CD4-positive, alpha-beta memory T cell (primary cell): ENCODE data around the gene KDM7A. TPM values are rescaled to one million over a fixed set of nuclear protein-coding genes. Genes with fewer than 3 reads are reported as not detected.
"Not testable (repeated sequence)": the region's sequence is repeated elsewhere in the genome, so short reads cannot be mapped to it uniquely, and the experiment has no call there.

Experiments used
- CTCF ChIA-PET: fragments of 350-600 bp; sonication (Branson Sonifier 250); formaldehyde crosslinking; loops from one replicate; lab custom pipeline; 2021; ENCODE audit warnings: inconsistent platforms; ENCODE audit not compliant: partially characterized antibody; lab: Charles Lee
- POLR2A ChIA-PET: fragments of 350-600 bp; sonication (Branson Sonifier 250); formaldehyde crosslinking; loops from one replicate; lab custom pipeline; 2021; ENCODE audit not compliant: partially characterized antibody; lab: Charles Lee
- DNase-seq, 5 donors: peaks; one replicate each; pipeline versions ENCODE4 v3.0.0 to v3.0.0-alpha.2; 2020 to 2022; ENCODE audit warnings: mixed read lengths in 1 of 5
- H3K27ac ChIP-seq: one replicate; pipeline ENCODE4 v1.7.0; 2013; ENCODE audit warnings: low read depth, low read length
- H3K27me3 ChIP-seq: 2 replicates; pipeline ENCODE4 v1.7.0; 2013; ENCODE audit warnings: mild to moderate bottlenecking, low read length, moderate library complexity; ENCODE audit not compliant: insufficient read depth
- H3K36me3 ChIP-seq: 2 replicates; pipeline ENCODE4 v1.7.0; 2013; ENCODE audit warnings: mild to moderate bottlenecking, low read length, moderate library complexity; ENCODE audit not compliant: insufficient read depth
- H3K4me1 ChIP-seq: 2 replicates; pipeline ENCODE4 v1.7.0; 2013; ENCODE audit warnings: mild to moderate bottlenecking, low read length, moderate library complexity; ENCODE audit not compliant: insufficient read depth
- H3K4me3 ChIP-seq, 2 donors: one replicate each; pipeline ENCODE4 v1.7.0; 2013; ENCODE audit warnings: low read length in 2 of 2, mild to moderate bottlenecking in 1 of 2
- H3K9me3 ChIP-seq, 2 donors: one replicate each; pipeline ENCODE4 v1.7.0; 2013; ENCODE audit warnings: low read length in 2 of 2, control low read depth in 1 of 2; ENCODE audit not compliant: control insufficient read depth in 1 of 2
- H3K27ac Mint-ChIP-seq, 7 donors: one replicate each; pipeline ENCODE4 v1.8.0; 2020 to 2021; ENCODE audit warnings: mixed read lengths in 7 of 7, mild to moderate bottlenecking in 6 of 7, inconsistent platforms in 3 of 7, moderate library complexity in 3 of 7
- H3K27me3 Mint-ChIP-seq, 2 donors: one replicate each; pipeline ENCODE4 v1.8.0; 2020 to 2021; ENCODE audit warnings: mixed read lengths in 2 of 2
- H3K36me3 Mint-ChIP-seq, 2 donors: one replicate each; pipeline ENCODE4 v1.8.0; 2020 to 2021; ENCODE audit warnings: mixed read lengths in 2 of 2, inconsistent platforms in 1 of 2, mild to moderate bottlenecking in 1 of 2
- H3K4me1 Mint-ChIP-seq, 4 donors: one replicate each; pipeline ENCODE4 v1.8.0; 2020 to 2021; ENCODE audit warnings: mixed read lengths in 4 of 4, mild to moderate bottlenecking in 1 of 4
- H3K4me3 Mint-ChIP-seq, 8 donors: one replicate each; pipeline ENCODE4 v1.8.0; 2020 to 2021; ENCODE audit warnings: mixed read lengths in 8 of 8, mild to moderate bottlenecking in 7 of 8, moderate library complexity in 6 of 8, inconsistent platforms in 3 of 8
- H3K9me3 Mint-ChIP-seq, 8 donors: one replicate each; pipeline ENCODE4 v1.8.0; 2020 to 2021; ENCODE audit warnings: mixed read lengths in 8 of 8, mild to moderate bottlenecking in 5 of 8, inconsistent platforms in 3 of 8, moderate library complexity in 1 of 8
- intact Hi-C: fragments of 100-400 bp; cut with micrococcal nuclease; formaldehyde crosslinking; loops from one replicate; pipeline ENCODE4 v1.15.1; 2023
- polyA plus RNA-seq, 2 donors: library from polyadenylated mRNA; unstranded; fragments of 300-500 nt; fragmentation: Illumina TruSeq; gene quantifications; one replicate each; pipeline ENCODE4 v1.2.3, GENCODE V29; 2021
- total RNA-seq, 2 experiments: library from RNA; stranded (reverse); gene quantifications; one replicate each; pipeline ENCODE4 v1.2.3, GENCODE V29; 2021

The KDM7A gene
- total and polyA plus RNA-seq, 4 experiments from 2014 or later = 3.3 to 45.9 (median 23.6) TPM

DNA sequence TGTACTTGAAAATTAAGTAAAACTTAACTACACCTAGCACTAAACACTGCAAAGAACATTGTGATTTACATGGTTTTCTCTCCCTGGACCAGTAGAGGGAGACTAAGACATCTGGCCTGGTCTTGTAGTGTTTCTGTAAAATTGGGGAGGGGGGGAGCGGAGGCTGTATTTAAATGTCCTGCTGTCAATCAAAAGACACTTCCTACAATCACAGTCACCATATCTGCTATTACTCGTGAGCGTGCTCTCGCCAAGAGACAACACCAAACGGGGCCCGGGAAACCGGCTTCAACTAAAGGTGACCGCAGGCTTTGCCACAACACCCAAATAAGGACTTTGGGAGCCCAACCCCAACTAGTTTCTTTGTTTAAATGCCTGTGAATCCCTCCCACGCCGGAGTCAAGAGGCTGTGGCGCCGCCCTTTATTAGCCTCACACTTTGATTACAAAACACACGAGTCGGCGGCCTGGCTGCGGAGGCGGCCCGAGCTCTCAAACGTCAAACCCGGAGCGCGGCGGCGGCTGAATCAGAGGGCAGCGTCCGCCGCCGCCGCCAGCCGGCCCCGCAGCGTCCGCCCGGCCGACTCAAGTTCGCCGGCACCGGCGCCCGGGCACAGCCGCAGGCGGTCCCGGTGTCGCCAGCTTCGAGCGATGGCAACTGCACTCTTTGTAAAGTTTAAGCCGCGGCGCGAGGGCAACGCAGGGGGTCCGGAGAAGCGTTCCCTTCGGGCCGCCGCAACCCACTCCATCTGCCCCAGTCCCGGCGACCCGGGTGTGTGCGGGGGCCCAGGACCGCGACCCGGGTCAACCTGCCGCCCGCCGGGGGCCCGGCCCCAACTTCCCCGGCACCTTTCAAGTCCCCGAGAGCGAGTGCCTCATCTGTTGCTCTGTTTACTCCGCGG is 1.3 kb downstream of the KDM7A start:
- Mint-ChIP-seq H3K4me1 (peaks cover 29 to 56% (median 45%) of the 10 kb centered on the region in 4 donors), H3K27ac (peak overlapping the region; percentile 82 to 98 (median 94)), H3K9me3 (peaks cover 0 to 2% (median 0%) of the 10 kb centered on the region in 8 donors), H3K4me3 (peak overlapping the region; percentile 82 to 92 (median 90)), H3K36me3 (peaks cover 0 to 16% of the 10 kb centered on the region in 2 donors), H3K27me3 (no peaks in the 10 kb centered on the region)
- POLR2A ChIA-PET = interaction anchor here (0.6 to 5.4 kb wide), 29 partner anchors 14 to 840 kb away, joined by 3 to 269 read pairs (median 4); partner anchors contain the start of genes ADCK2, LUC7L2, MRPS33 and PARP12
- Histone ChIP-seq H3K4me1 (peaks cover 41% of the 10 kb centered on the region), H3K27ac (peak overlapping the region; percentile 85), H3K36me3 (no peaks in the 10 kb centered on the region), H3K4me3 (peak overlapping the region in 1 of 2 donors; percentile 60), H3K27me3 (no peaks in the 10 kb centered on the region), H3K9me3 (no peaks in the 10 kb centered on the region)
- CTCF ChIA-PET = interaction anchor here (0.8 to 3.9 kb wide), 5 partner anchors 49 to 129 kb away, joined by 3 to 29 read pairs (median 4); no protein-coding TSS in a partner anchor
- DNase-seq = peak; percentile 91 to 98 (median 95)
- intact Hi-C loops = loop anchor here (1.0 to 10.0 kb wide), 14 partner anchors 54 to 1081 kb away; partner anchors contain the start of genes MKRN1, MRPS33, NDUFB2 and PARP12

DNA sequence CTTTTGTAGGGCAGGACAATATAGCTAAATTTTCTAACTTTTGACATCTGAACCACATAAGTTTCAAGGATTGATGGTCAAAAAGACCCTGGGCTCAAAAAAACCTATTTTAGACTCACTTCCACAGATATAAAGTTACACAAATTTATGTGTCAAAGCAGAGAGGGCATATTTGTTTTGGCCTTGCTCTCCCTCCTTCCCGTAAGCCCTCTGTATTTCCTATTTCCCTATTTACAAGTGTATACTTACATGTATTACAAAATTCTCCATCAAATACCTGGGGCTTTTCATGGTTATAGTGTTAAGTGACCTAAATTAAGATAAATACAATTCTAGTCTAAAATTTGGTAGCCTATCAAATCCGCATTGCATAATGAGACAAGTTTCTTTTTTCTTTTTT is 2.6 kb downstream of the KDM7A start:
- Histone ChIP-seq H3K4me3 (no peak overlapping the region), H3K27ac (no peak overlapping the region), H3K27me3 (no peaks in the 10 kb centered on the region), H3K36me3 (no peaks in the 10 kb centered on the region), H3K9me3 (no peaks in the 10 kb centered on the region), H3K4me1 (peaks cover 50% of the 10 kb centered on the region)
- Mint-ChIP-seq H3K36me3 (peaks cover 0 to 16% of the 10 kb centered on the region in 2 donors), H3K27ac (peak overlapping the region in 2 of 7 donors; percentile 82 to 90), H3K27me3 (no peaks in the 10 kb centered on the region), H3K9me3 (peaks cover 0 to 2% (median 0%) of the 10 kb centered on the region in 8 donors), H3K4me1 (peaks cover 37 to 64% (median 50%) of the 10 kb centered on the region in 4 donors), H3K4me3 (peak overlapping the region in 3 of 8 donors; percentile 2 to 87 (median 85))
- ChIA-PET POLR2A (interaction anchor here (0.9 to 5.4 kb wide), 2 partner anchors 17 to 53 kb away, joined by 3 to 269 read pairs; no protein-coding TSS in a partner anchor), CTCF (interaction anchor here (0.7 to 1.5 kb wide), 2 partner anchors 130 to 585 kb away, joined by 3 to 7 read pairs; no protein-coding TSS in a partner anchor)
- no peak for DNase-seq
- intact Hi-C loops = loop anchor here (2.0 to 10.0 kb wide), 3 partner anchors 111 to 1079 kb away; partner anchors contain the start of gene PARP12

DNA sequence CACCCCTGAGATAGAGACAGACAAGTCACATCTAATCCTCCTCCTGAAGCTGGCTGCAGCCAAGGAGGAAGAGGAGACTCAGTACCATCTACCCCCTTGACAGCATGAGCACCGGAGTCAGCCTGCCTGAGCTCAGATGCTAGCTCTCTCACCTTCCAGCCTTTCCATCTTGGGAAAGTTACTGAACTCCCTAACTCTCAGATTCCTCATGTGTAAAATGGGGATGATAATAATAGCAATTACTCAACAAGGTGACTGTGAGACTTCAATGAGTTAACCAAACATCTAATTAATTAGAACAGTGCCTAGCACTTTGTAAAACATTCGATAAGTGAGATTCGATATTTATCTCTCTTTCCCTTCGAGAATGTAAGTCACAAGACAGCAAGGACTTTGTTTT is 6.4 kb downstream of the KDM7A start:
- CTCF ChIA-PET = interaction anchor here (1.1 to 1.6 kb wide), 2 partner anchors 134 to 156 kb away, joined by 3 to 5 read pairs; no protein-coding TSS in a partner anchor
- POLR2A ChIA-PET = no interaction called here

DNA sequence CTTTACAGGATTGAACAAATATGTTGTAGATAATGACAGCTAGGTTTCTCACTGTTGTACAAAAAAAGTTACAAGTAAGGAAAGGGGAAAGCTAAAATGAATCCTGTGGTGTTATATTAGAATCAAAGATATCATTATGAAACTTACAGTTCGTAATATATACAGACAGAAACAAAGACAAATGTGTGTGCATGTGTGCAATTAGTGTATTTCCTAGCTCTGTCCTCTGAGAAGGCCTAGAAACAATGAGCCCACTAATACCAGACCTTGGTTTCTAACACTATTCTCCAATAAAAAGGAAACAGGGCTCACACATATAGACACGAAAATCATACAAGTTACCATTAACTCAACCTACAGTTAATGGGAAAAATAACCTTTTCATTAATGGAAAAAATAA is 8.0 kb downstream of the KDM7A start:
- Histone ChIP-seq H3K27ac (no peak overlapping the region), H3K36me3 (no peaks in the 10 kb centered on the region), H3K4me1 (peaks cover 70% of the 10 kb centered on the region), H3K27me3 (no peaks in the 10 kb centered on the region), H3K9me3 (no peaks in the 10 kb centered on the region), H3K4me3 (no peak overlapping the region)
- ChIA-PET POLR2A (interaction anchor here (1.2 kb wide), 1 partner anchor 9 kb away, joined by 5 read pairs; no protein-coding TSS in a partner anchor), CTCF (interaction anchor here (0.7 to 1.4 kb wide), 3 partner anchors 12 to 523 kb away, joined by 3 read pairs; no protein-coding TSS in a partner anchor)
- H3K9me3 Mint-ChIP-seq = no peaks in the 10 kb centered on the region
- peaks cover 0 to 7% of the 10 kb centered on the region in 2 donors for H3K36me3 Mint-ChIP-seq
- no peak for DNase-seq
- no peaks in the 10 kb centered on the region for H3K27me3 Mint-ChIP-seq
- H3K4me3 Mint-ChIP-seq = peak overlapping the region in 3 of 8 donors; percentile 15 to 51 (median 29)
- intact Hi-C loops = loop anchor here (5.0 kb wide), 1 partner anchor 42 kb away; no protein-coding TSS in a partner anchor
- H3K4me1 Mint-ChIP-seq = peaks cover 45 to 81% (median 64%) of the 10 kb centered on the region in 4 donors
- peak overlapping the region in 1 of 7 donors; percentile 4 for H3K27ac Mint-ChIP-seq

More for the DNA sequence above, 6.4 kb downstream of the KDM7A start:
- Mint-ChIP-seq H3K4me3 (peak overlapping the region in 4 of 8 donors; percentile 1 to 58 (median 22)), H3K4me1 (peaks cover 46 to 74% (median 62%) of the 10 kb centered on the region in 4 donors), H3K36me3 (peaks cover 0 to 9% of the 10 kb centered on the region in 2 donors), H3K27me3 (no peaks in the 10 kb centered on the region), H3K9me3 (no peaks in the 10 kb centered on the region), H3K27ac (no peak overlapping the region)
- Histone ChIP-seq H3K4me3 (no peak overlapping the region), H3K36me3 (no peaks in the 10 kb centered on the region), H3K4me1 (peaks cover 67% of the 10 kb centered on the region), H3K9me3 (no peaks in the 10 kb centered on the region), H3K27ac (no peak overlapping the region), H3K27me3 (no peaks in the 10 kb centered on the region)
- intact Hi-C loops = loop anchor here (10.0 kb wide), 1 partner anchor 1076 kb away; no protein-coding TSS in a partner anchor
- no peak for DNase-seq

DNA sequence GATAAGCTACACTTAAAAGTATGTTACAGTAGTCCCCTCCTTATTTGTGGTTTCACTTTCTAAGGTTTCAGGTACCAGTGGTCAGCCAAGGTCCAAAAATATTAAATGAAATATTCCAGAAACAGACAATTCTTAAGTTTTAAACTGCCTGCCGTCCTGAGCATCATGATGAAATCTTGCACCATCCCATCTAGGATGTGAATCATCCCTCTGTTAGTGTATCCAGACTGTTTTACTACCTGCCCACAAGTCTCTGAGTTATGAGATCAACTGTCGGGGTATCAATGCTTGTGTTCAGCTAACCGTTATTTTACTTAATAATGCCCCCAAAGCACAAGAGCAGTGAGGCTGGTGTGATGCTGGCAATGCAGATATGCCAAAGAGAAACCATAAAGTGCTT is 11.4 kb downstream of the KDM7A start:
- Mint-ChIP-seq H3K4me3 (peak overlapping the region in 4 of 8 donors; percentile 5 to 59 (median 22)), H3K9me3 (no peaks in the 10 kb centered on the region), H3K27ac (peak overlapping the region in 2 of 7 donors; percentile 38 to 59), H3K4me1 (peaks cover 46 to 74% (median 59%) of the 10 kb centered on the region in 4 donors), H3K27me3 (no peaks in the 10 kb centered on the region), H3K36me3 (peaks cover 1 to 4% of the 10 kb centered on the region in 2 donors)
- Histone ChIP-seq H3K4me1 (peaks cover 70% of the 10 kb centered on the region), H3K36me3 (no peaks in the 10 kb centered on the region), H3K27ac (no peak overlapping the region), H3K27me3 (no peaks in the 10 kb centered on the region), H3K4me3 (no peak overlapping the region), H3K9me3 (no peaks in the 10 kb centered on the region)
- ChIA-PET POLR2A (no interaction called here), CTCF (interaction anchor here (0.6 kb wide), 1 partner anchor 13 kb away, joined by 3 read pairs; no protein-coding TSS in a partner anchor)
- no peak for DNase-seq
- intact Hi-C loops = loop anchor here (5.0 kb wide), 1 partner anchor 38 kb away; no protein-coding TSS in a partner anchor

DNA sequence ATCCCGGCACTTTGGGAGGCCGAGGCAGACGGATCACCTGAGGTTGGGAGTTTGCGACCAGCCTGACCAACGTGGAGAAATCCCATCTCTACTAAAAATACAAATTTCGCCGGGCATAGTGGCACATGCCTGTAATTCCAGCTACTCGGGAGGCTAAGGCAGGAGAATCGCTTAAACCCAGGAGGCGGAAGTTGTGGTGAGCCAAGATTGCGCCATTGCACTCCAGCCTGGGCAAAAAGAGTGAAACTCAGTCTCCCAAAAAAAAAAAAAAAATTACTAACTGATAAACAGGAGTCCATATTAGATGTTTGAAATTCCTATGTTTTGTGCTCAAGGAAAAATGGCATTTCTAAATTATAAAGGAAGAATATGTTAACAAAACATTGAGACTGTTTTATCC is 14.7 kb downstream of the KDM7A start:
- H3K27ac Mint-ChIP-seq = not testable (repeated sequence)
- ChIA-PET POLR2A (interaction anchor here (1.0 kb wide), 1 partner anchor 70 kb away, joined by 3 read pairs; no protein-coding TSS in a partner anchor), CTCF (interaction anchor here (0.7 kb wide), 1 partner anchor 14 kb away, joined by 3 read pairs; no protein-coding TSS in a partner anchor)

More for the DNA sequence above, 14.7 kb downstream of the KDM7A start:
- peaks cover 53% of the 10 kb centered on the region for H3K4me1 ChIP-seq
- DNase-seq, intact Hi-C loops, H3K4me3 Mint-ChIP-seq, H3K9me3 ChIP-seq, H3K27me3 Mint-ChIP-seq, H3K27me3 ChIP-seq, H3K27ac ChIP-seq, H3K36me3 ChIP-seq, H3K9me3 Mint-ChIP-seq, H3K4me3 ChIP-seq: not testable (repeated sequence)
- peaks cover 42 to 73% (median 54%) of the 10 kb centered on the region in 4 donors for H3K4me1 Mint-ChIP-seq
- H3K36me3 Mint-ChIP-seq = peaks cover 14 to 16% of the 10 kb centered on the region in 2 donors
